Measurements from ENCODE around the gene MREG. TPM values are rescaled to one million over a fixed set of nuclear protein-coding genes. Genes with fewer than 3 reads are reported as not detected.

The MREG gene
- total and polyA plus RNA-seq, 2 experiments from 2014 or later, result 19.4 to 25.3 TPM

- Histone ChIP-seq H3K36me3 (ENCODE audit: insufficient read depth) (no peaks in the 10 kb centered on the region), H3K4me1 (ENCODE audit: insufficient read depth) (peaks cover 51% of the 10 kb centered on the region), H3K9me2 (ENCODE audit: insufficient read depth) (no peaks in the 10 kb centered on the region), H2AFZ (no peak overlapping the region), H3F3A (replicated peaks; ENCODE audit: low read depth) (no peaks in the 10 kb centered on the region; the same call in 1 of the 2 replicates), H4K20me1 (replicated peaks; ENCODE audit: insufficient read depth) (peaks cover 19% of the 10 kb centered on the region; the same call in 1 of the 2 replicates), H3K4me3 (no peak overlapping the region), H3K27me3 (ENCODE audit: insufficient read depth) (no peaks in the 10 kb centered on the region), H3K79me2 (replicated peaks; ENCODE audit: insufficient read depth) (peaks cover 90% of the 10 kb centered on the region), H3K27ac (ENCODE audit: low read depth) (peak overlapping the region; percentile 59; the same call in 1 of the 2 replicates), H3K4me2 (0 out of 2 replicates have a peak overlapping the region, but pooled peaks have one; percentile 3)
- Mint-ChIP-seq H3K27me3 (ENCODE audit: insufficient read depth, low read depth, poor library complexity) (peaks cover 11% of the 10 kb centered on the region), H3K36me3 (ENCODE audit: low read depth) (peaks cover under 1% of the 10 kb centered on the region; the same call in 2 of the 3 replicates), H3K9me3 (no peaks in the 10 kb centered on the region), H3K4me1 (peaks cover 45% of the 10 kb centered on the region), H3K27ac (peak overlapping the region; percentile 90), H3K4me3 (no peak overlapping the region; the same call in 2 of the 3 replicates)
- no peak for ATAC-seq
- no peak for DNase-seq (ENCODE audit: low spot score)
- TF ChIP-seq NANOG (IDR thresholded peaks at IDR 0.05; ENCODE audit: borderline replicate concordance) (no peak), EZH2phosphoT487 (IDR thresholded peaks at IDR 0.05; ENCODE audit: unreplicated experiment) (no peak), POLR2AphosphoS5 (IDR thresholded peaks at IDR 0.05; ENCODE audit: low read depth) (no peak), CTCF (conservative IDR thresholded peaks at IDR 0.05; ENCODE audit: low read depth in 2 of 2) (no peak), EZH2 (IDR thresholded peaks at IDR 0.05; ENCODE audit: low read depth, unreplicated experiment) (no peak), ETS1 (IDR thresholded peaks at IDR 0.05) (no peak)
These were observed 10.7 kb downstream of the MREG start for GRCh38 chr2:216002693-216003092.

DNA sequence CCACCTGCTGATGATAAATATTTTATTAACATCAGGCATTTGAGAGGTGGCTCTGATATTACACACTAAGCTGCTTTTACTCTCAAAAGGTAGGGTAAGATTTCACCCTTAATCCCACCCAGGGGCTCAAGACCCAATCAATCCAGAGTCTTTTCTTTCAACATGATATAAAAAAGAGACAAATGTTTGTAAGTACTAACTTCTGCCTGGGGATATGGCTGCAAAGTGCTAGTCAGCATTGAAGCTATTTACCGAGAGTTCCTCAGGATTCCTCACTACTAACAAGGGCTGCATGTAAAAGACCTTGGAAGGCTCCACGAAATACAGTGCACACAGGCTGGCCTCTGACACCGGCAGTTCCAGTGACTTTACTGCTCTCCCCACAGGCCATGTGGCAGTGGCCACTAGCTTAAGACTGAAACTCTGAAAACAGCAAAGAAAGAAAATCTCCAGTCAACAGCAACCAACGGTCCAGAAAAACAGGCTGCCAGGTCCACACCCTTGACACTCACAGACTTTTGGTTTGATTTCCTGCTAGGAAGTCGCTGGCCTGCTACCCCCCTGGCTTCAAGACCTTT is 11.2 kb downstream of the MREG start:
- ATAC-seq, result peak; percentile 15
- no peak overlapping the region for H3K4me3 Mint-ChIP-seq
- peak overlapping the region; percentile 59; the same call in 1 of the 2 replicates for H3K27ac ChIP-seq (ENCODE audit: low read depth)
- no peak for TF ChIP-seq ZNF114 (CRISPR knock-in tag; IDR thresholded peaks at IDR 0.05)
- no peak for TF ChIP-seq POLR2AphosphoS5 (IDR thresholded peaks at IDR 0.05; ENCODE audit: low read depth)
- TF ChIP-seq CTCF (conservative IDR thresholded peaks at IDR 0.05; ENCODE audit: low read depth in 2 of 2), result no peak
- TF ChIP-seq CREB1 (CRISPR knock-in tag; IDR thresholded peaks at IDR 0.05; ENCODE audit: low read depth), result no peak
- no peak for TF ChIP-seq ETS1 (IDR thresholded peaks at IDR 0.05)
- no peak for TF ChIP-seq EZH2phosphoT487 (IDR thresholded peaks at IDR 0.05; ENCODE audit: unreplicated experiment)
- no peak for TF ChIP-seq EZH2 (IDR thresholded peaks at IDR 0.05; ENCODE audit: low read depth, unreplicated experiment)
- no peak for TF ChIP-seq ZNF331 (CRISPR knock-in tag; IDR thresholded peaks at IDR 0.05; ENCODE audit: low read depth)
- no peak for TF ChIP-seq JUNB (IDR thresholded peaks at IDR 0.05; ENCODE audit: unreplicated experiment)
- no peak for TF ChIP-seq REST (IDR thresholded peaks at IDR 0.05; ENCODE audit: unreplicated experiment)
- no peak for TF ChIP-seq STAT1 (IDR thresholded peaks at IDR 0.05; ENCODE audit: unreplicated experiment)
- no peak for TF ChIP-seq NANOG (IDR thresholded peaks at IDR 0.05; ENCODE audit: borderline replicate concordance)

More for the DNA sequence above, 11.2 kb downstream of the MREG start:
- H3K4me1 ChIP-seq (ENCODE audit: insufficient read depth), result peaks cover 50% of the 10 kb centered on the region
- no peak overlapping the region for H2AFZ ChIP-seq
- H3K36me3 ChIP-seq (ENCODE audit: insufficient read depth), result no peaks in the 10 kb centered on the region
- Mint-ChIP-seq H3K27ac (peak overlapping the region; percentile 90), H3K36me3 (ENCODE audit: low read depth) (peaks cover 3% of the 10 kb centered on the region; the same call in 2 of the 3 replicates), H3K9me3 (no peaks in the 10 kb centered on the region), H3K27me3 (ENCODE audit: insufficient read depth, low read depth, poor library complexity) (peaks cover 11% of the 10 kb centered on the region), H3K4me1 (peaks cover 45% of the 10 kb centered on the region)
- peaks cover 91% of the 10 kb centered on the region for H3K79me2 ChIP-seq (replicated peaks; ENCODE audit: insufficient read depth)
- no peaks in the 10 kb centered on the region; the same call in 1 of the 2 replicates for H3F3A ChIP-seq (replicated peaks; ENCODE audit: low read depth)
- DNase-seq (ENCODE audit: low spot score), result no peak
- H3K4me3 ChIP-seq, result no peak overlapping the region
- H3K4me2 ChIP-seq, result peak overlapping the region; percentile 46; the same call in 1 of the 2 replicates
- peaks cover 19% of the 10 kb centered on the region; the same call in 1 of the 2 replicates for H4K20me1 ChIP-seq (replicated peaks; ENCODE audit: insufficient read depth)
- no peaks in the 10 kb centered on the region for H3K9me2 ChIP-seq (ENCODE audit: insufficient read depth)
- no peaks in the 10 kb centered on the region for H3K27me3 ChIP-seq (ENCODE audit: insufficient read depth)

Measured in GM23338 (cell line).